ENCODE results near the gene ATMIN.

The ATMIN gene

DNA sequence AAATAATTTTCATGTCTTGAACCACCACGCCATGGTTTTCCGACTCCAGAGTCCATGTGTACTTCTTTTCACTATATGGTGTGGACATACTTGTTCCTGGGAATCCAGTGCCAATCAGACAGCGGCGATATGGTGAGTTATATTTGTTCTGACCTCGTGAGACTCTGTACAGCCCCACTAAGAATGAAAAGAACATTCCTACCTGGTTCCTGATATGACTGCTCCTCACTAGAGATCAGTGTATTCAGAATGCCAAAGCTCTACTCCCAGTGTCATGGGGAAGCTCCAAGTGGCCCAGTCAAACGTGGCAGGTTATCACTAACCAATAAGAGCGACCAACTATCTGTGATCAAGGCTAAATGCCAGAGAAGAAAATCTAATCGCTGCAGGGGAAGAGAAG, 35.3 kb downstream of the ATMIN start:
- DNase-seq (ENCODE audit: low read depth) = no peak

DNA sequence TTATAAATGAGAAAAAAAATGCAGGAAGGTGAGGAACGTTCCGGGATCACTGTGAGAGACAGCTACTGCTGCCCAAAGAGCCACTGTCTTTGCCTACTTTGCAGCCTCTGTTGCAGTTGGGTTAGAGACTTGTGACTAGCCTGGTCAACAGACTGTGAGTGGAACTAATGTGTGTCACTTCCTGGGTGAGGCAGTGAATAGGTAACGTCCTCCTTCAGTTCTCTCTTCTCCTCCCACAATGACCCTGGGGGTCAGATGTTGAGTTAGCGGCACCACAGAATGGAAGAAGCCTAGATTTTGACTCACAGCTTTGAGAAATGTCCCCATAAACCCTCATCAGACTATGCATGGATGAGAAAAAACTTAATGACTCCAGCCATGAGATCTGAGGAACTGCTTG, 36.2 kb downstream of the ATMIN start:
- DNase-seq (ENCODE audit: low read depth) = no peak

DNA sequence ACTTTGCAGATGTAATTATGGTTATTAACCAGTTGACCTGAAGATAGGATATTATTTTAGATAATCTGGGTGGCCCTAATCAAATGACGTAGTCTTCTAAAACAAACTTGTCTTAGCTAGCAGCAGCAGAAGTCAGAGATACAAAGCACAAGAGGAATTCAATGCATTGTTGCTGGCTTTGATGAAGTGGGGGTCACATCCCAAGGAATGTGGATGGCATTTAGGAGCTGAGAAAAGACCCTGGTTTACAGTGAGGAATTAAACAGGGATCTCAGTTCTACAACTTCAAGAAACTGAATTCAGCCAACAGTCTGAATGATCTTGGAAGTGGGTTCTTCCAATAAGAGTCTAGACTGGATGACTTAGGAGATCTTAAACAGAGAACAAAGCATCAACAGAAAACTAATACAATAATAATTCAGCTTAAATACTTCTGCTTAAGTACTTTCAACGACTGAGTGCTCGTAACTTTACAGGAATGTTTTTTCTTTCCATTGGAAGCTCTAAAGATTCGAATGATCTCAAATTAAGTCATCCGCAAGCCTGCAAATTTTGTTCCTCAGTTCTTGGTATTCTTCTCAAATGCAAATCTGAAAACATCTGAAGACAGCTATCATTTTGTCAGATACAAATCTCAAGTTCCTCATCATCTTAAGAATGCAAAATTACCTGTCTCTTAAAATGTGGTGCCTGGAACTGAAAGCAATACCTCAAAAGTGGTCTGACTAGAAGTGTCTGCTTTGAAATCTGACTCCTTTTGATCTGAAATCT, 38.1 kb downstream of the ATMIN start:
- DNase-seq (ENCODE audit: low read depth) = no peak

- DNase-seq (ENCODE audit: low read depth) = peak; percentile 86
Observed at GRCh38 chr16:81076566-81077075, 41.0 kb downstream of the ATMIN start.

- DNase-seq (ENCODE audit: low read depth) = peak; percentile 98
Observed at GRCh38 chr16:81077076-81077940, 41.7 kb downstream of the ATMIN start, which contains the start of gene C16orf46. Gene C16orf46 (minus strand): TSS chr16:81077238. CDS start chr16:81063955, 13,283 bp downstream.

DNA sequence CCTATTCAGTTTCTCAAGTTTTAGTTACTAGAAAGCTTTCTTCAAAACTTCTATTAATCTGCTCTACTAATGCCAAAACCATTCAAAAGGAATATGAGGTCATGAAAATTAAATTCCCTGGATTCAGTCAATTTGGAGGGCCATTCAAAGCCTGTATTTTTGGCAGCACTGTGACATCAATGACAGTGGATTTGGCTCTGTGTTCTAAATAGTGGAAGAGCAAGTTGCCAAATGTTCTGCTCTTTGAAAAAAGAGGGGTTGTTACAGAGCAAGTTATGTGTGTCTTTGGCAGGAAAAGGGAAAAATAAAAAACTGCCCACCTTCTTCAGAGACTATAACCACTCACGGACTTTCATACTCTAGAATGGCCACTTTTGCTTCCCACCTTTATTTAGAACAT, 44.6 kb downstream of the ATMIN start:
- DNase-seq (ENCODE audit: low read depth) = no peak

- DNase-seq (ENCODE audit: low read depth) = no peak
Observed at GRCh38 chr16:81081014-81081413, 45.4 kb downstream of the ATMIN start.

- DNase-seq (ENCODE audit: low read depth) = no peak
Observed at GRCh38 chr16:81088836-81089235, 53.2 kb downstream of the ATMIN start.

GRCh38 chr16:81094771-81095251, 59.2 kb downstream of the ATMIN start:
- no peak for DNase-seq (ENCODE audit: low read depth)

DNA sequence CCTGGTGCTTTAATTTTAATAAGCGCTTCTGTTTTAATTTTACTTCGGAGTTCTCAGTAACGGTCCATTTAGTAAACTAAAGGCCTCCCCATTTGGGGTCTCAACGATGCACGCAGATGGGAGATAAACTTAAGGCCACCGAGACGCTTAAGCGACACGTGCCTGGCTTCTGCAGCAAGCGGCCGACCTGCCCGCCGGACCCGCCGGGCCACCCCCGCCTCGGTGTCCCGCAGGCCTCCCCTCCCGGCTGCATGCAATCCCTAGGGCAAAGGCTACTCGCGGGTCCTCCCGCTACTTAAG, 60.0 kb downstream of the ATMIN start:
- DNase-seq (ENCODE audit: low read depth) = no peak

- DNase-seq (ENCODE audit: low read depth) = peak; percentile 99
Observed at GRCh38 chr16:81095953-81096714, 60.5 kb downstream of the ATMIN start, which contains the start of gene GCSH. Gene GCSH (minus strand): TSS chr16:81096395. CDS start chr16:81096278, 117 bp downstream.

DNA sequence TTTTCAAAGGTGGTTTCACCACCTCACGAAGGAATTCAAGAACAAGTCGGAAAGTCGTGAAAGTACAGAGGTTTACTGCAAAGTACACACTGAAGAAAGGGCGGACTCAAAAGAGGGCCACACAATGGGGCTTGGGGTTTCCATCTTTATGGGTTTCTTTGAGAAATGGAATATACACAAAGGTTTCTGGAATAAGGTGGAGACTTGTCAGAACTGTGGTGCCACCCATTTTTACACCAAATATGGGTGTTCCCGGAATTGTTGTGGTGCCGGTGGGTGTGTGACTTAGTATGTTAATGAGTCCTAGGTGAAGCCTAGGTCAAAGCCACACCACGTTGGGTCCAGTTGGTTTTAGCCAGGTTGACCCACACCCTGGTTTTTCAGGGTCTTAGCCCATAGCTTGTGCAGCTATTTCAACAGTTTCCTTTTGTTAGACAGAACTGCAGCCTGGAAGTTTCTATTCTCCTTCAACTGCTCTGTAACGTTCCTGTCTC, 61.1 kb downstream of the ATMIN start:
- DNase-seq (ENCODE audit: low read depth) = no peak

Measured in stimulated activated CD8-positive, alpha-beta memory T cell treated with anti-CD3 and anti-CD28 coated beads, Interleukin-4, amount 100 ng/mL, for 24 hours (primary cell).